ENCODE results near the gene IKZF1. TPM values are rescaled to one million over a fixed set of nuclear protein-coding genes. Genes with fewer than 3 reads are reported as not detected.

IKZF1 gene
- total RNA-seq, 2 donors from 2014 or later, result 4.9 to 5.6 TPM

DNA sequence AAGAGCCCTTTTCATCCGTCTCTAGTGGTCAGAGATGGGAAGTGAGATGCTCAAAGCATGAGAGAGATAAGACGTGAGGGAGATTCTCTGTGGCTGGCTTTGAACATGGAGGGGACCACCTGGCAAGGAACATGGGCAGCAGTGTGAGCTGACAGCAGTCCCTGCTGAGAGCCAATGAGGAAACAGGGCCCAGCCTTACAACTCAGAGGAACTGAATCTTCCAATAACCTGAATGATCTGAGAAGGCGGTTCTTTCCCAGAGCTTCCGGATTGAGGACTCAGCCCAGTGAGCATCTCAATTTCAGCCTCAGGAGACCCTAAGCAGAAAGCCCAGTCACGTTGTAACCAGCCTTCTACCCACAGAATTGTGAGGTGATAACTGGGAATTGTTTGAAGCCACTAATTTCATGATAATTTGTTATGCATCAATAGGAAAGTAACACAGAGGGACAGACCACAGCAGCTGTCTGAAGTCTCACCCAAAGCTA is 33.9 kb upstream of the IKZF1 start:
- intact Hi-C loops (cut with DNase I), result no loop called here
- TF ChIP-seq, protein P1, sequence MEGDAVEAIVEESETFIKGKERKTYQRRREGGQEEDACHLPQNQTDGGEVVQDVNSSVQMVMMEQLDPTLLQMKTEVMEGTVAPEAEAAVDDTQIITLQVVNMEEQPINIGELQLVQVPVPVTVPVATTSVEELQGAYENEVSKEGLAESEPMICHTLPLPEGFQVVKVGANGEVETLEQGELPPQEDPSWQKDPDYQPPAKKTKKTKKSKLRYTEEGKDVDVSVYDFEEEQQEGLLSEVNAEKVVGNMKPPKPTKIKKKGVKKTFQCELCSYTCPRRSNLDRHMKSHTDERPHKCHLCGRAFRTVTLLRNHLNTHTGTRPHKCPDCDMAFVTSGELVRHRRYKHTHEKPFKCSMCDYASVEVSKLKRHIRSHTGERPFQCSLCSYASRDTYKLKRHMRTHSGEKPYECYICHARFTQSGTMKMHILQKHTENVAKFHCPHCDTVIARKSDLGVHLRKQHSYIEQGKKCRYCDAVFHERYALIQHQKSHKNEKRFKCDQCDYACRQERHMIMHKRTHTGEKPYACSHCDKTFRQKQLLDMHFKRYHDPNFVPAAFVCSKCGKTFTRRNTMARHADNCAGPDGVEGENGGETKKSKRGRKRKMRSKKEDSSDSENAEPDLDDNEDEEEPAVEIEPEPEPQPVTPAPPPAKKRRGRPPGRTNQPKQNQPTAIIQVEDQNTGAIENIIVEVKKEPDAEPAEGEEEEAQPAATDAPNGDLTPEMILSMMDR (IDR thresholded peaks at IDR 0.05), result no peak
- Histone ChIP-seq H3K36me3 (no peaks in the 10 kb centered on the region), H3K27me3 (no peaks in the 10 kb centered on the region), H3K4me1 (no peaks in the 10 kb centered on the region), H3K4me3 (no peak overlapping the region), H3K27ac (no peak overlapping the region), H3K9me3 (no peaks in the 10 kb centered on the region), H3K9ac (ENCODE audit: low read depth in 2 of 2, low read length in 2 of 2) (no peak overlapping the region)
- DNase-seq, result no peak

DNA sequence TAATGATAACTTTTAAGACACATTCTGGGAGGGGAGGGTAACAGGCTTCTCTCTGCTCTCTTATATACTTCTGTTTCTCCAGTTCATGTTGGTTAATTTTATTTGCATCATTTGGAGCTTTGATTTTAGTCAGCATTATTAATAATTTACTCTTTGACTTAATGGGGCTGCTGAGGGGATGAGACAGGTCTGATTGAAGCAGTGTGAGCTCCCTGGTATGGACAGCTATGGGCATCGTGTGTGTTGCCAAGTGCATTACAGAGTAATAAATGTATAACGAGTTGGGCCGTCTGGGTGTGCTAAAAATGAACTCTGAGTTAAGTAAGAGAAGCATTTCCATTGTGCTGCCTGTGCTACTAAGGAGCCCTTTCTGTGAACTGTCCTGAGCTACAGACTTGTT is 31.7 kb upstream of the IKZF1 start:
- no peak overlapping the region for H3K4me3 ChIP-seq
- H3K27ac ChIP-seq, result no peak overlapping the region
- no peaks in the 10 kb centered on the region for H3K4me1 ChIP-seq
- no peak for DNase-seq
- TF ChIP-seq, protein P1 (IDR thresholded peaks at IDR 0.05), result no peak
- H3K36me3 ChIP-seq, result no peaks in the 10 kb centered on the region
- H3K9ac ChIP-seq (ENCODE audit: low read depth in 2 of 2, low read length in 2 of 2), result no peak overlapping the region
- intact Hi-C loops (cut with DNase I), result no loop called here
- no peaks in the 10 kb centered on the region for H3K27me3 ChIP-seq
- no peaks in the 10 kb centered on the region for H3K9me3 ChIP-seq

DNA sequence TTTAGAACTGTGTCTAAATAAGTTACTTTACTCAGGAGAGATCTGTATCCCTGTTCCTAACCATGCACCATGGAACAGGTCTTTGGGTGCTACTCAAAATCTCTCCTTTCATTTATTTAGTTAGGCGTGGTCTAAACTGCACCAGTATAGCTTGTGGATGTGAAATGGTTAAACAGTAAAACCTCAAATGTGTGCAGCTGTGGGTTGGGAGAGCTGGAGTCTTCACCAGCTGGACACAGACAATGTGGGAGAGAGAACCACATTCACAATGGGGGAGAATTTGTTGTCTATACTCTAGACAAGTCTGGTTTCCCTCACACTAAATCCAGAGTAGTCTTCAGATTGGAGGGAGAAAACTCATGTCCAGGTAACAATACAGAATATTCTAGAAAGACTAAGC is 31.2 kb upstream of the IKZF1 start:
- Histone ChIP-seq H3K4me1 (no peaks in the 10 kb centered on the region), H3K9me3 (no peaks in the 10 kb centered on the region), H3K36me3 (no peaks in the 10 kb centered on the region), H3K27ac (no peak overlapping the region), H3K27me3 (no peaks in the 10 kb centered on the region), H3K4me3 (no peak overlapping the region), H3K9ac (ENCODE audit: low read depth in 2 of 2, low read length in 2 of 2) (no peak overlapping the region)
- DNase-seq, result no peak
- intact Hi-C loops (cut with DNase I), result no loop called here
- TF ChIP-seq, protein P1 (IDR thresholded peaks at IDR 0.05), result no peak

DNA sequence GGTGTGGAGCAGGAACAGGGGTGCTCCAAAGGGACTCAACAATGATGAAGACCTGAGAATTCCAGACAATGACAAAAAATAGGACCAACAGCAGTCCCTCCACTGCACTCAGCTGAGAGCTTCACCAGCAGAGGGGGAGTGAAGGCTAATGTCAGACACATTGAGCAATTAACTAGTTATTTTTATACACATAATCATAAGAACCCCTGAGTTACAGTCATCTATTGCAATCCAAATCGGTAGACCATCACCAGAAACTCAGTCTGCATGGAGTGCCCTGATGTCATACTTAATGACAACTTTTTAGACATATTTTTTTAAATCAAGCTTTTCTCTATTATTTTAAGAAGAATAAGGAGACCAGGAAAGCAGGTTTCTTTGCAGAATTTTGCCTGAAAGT is 30.6 kb upstream of the IKZF1 start:
- no peak for DNase-seq
- no peak overlapping the region for H3K9ac ChIP-seq (ENCODE audit: low read depth in 2 of 2, low read length in 2 of 2)
- no peaks in the 10 kb centered on the region for H3K4me1 ChIP-seq
- H3K9me3 ChIP-seq, result no peaks in the 10 kb centered on the region
- H3K27ac ChIP-seq, result no peak overlapping the region
- intact Hi-C loops (cut with DNase I), result no loop called here
- no peak overlapping the region for H3K4me3 ChIP-seq
- H3K27me3 ChIP-seq, result no peaks in the 10 kb centered on the region
- H3K36me3 ChIP-seq, result no peaks in the 10 kb centered on the region
- TF ChIP-seq, protein P1 (IDR thresholded peaks at IDR 0.05), result no peak

DNA sequence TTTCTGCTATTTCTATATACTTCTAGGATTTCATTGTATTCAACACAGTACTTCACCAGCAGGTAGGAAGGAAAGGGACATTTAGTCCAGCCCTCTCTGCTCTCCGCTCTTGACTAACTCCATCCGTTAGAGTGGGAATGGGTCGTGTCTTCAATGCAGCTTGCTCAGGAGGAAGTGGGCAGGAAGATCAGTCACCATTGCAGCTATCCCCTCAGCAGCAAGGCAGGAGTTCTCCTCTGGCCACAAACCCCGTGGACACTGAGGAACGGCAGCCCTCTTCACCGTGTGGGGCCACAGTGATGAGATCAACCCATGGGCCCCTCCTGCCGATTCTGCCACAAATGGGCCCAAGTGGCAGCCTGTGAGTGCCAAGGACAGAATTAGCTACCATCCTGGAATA is 30.2 kb upstream of the IKZF1 start:
- Histone ChIP-seq H3K27ac (no peak overlapping the region), H3K9ac (ENCODE audit: low read depth in 2 of 2, low read length in 2 of 2) (no peak overlapping the region), H3K4me3 (no peak overlapping the region), H3K36me3 (no peaks in the 10 kb centered on the region), H3K4me1 (no peaks in the 10 kb centered on the region), H3K9me3 (no peaks in the 10 kb centered on the region), H3K27me3 (no peaks in the 10 kb centered on the region)
- no peak for DNase-seq
- intact Hi-C loops (cut with DNase I), result no loop called here
- TF ChIP-seq, protein P1 (IDR thresholded peaks at IDR 0.05), result no peak

DNA sequence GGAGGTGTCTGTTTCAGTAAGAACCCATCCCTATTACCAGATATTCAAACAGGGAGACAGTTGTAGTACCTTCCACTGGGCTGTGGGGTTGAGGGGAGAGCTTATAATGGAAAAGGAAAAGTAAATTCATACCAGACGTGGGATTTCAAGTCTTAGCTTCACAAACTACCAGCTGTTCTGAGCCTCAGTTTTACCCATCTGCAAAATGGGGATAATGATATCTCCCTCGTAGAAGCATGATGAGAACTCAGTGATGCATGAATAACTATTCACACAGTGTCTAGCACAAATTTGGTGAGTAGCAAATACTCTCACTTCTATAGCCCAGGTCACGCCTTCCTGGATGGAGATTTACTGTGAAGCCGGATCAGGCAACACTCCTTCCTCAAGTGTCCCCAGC is 29.1 kb upstream of the IKZF1 start:
- H3K9ac ChIP-seq (ENCODE audit: low read depth in 2 of 2, low read length in 2 of 2), result no peak overlapping the region
- intact Hi-C loops (cut with DNase I), result no loop called here
- no peak for DNase-seq
- no peak overlapping the region for H3K27ac ChIP-seq
- TF ChIP-seq, protein P1 (IDR thresholded peaks at IDR 0.05), result no peak
- H3K36me3 ChIP-seq, result no peaks in the 10 kb centered on the region
- no peaks in the 10 kb centered on the region for H3K4me1 ChIP-seq
- H3K4me3 ChIP-seq, result no peak overlapping the region
- H3K27me3 ChIP-seq, result no peaks in the 10 kb centered on the region
- H3K9me3 ChIP-seq, result no peaks in the 10 kb centered on the region

All from colonic mucosa (tissue), 4 donors.